H1 (cell line): ENCODE results near the gene MYOM1. TPM values are rescaled to one million over a fixed set of nuclear protein-coding genes. Genes with fewer than 3 reads are reported as not detected.

Experiments used
- CTCF ChIA-PET: fragments of 300-600 bp; sonication (Branson Sonifier 250); formaldehyde crosslinking; loops from one replicate; lab custom pipeline; 2021; ENCODE audit not compliant: partially characterized antibody; lab: Charles Lee
- POLR2A ChIA-PET: fragments of 300-600 bp; sonication (Branson Sonifier 250); formaldehyde crosslinking; loops from one replicate; lab custom pipeline; 2021; ENCODE audit warnings: inconsistent platforms; ENCODE audit not compliant: partially characterized antibody; lab: Charles Lee
- DNase-seq, 2 experiments: peaks; one replicate each; pipeline versions ENCODE4 v3.0.0 to v3.0.0-alpha.2; 2010 to 2022; ENCODE audit warnings: low spot score in 2 of 2, low read depth in 1 of 2, mixed read lengths in 1 of 2
- FAIRE-seq: peaks from 2 replicates; lab custom pipeline; 2011; peaks lifted over from hg19 to GRCh38; lab: Jason Lieb, UNC
- H2AFZ ChIP-seq: 2 replicates; pipeline ENCODE4 v1.8.1; 2012; ENCODE audit warnings: low read length, inconsistent platforms
- H2AK5ac ChIP-seq: 2 replicates; pipeline ENCODE4 v1.6.1; 2013; ENCODE audit warnings: low read depth, low read length
- H2BK120ac ChIP-seq: replicated peaks from 2 replicates; pipeline ENCODE3; 2013; ENCODE audit warnings: low read depth, low read length, inconsistent platforms
- H2BK12ac ChIP-seq: 2 replicates; pipeline ENCODE4 v1.6.1; 2013; ENCODE audit warnings: low read depth, low read length
- H2BK15ac ChIP-seq: 2 replicates; pipeline ENCODE4 v1.6.1; 2013; ENCODE audit warnings: low read length
- H2BK20ac ChIP-seq: 2 replicates; pipeline ENCODE4 v1.6.1; 2013; ENCODE audit warnings: low read length
- H2BK5ac ChIP-seq: 2 replicates; pipeline ENCODE4 v1.6.1; 2013; ENCODE audit warnings: low read depth, low read length
- H3K14ac ChIP-seq: 2 replicates; pipeline ENCODE4 v1.6.1; 2013; ENCODE audit warnings: inconsistent platforms; ENCODE audit not compliant: insufficient read length
- H3K18ac ChIP-seq: 2 replicates; pipeline ENCODE4 v1.6.1; 2013; ENCODE audit warnings: low read length; ENCODE audit errors: extremely low read depth
- H3K23ac ChIP-seq: 2 replicates; pipeline ENCODE4 v1.6.1; 2013; ENCODE audit warnings: inconsistent platforms; ENCODE audit not compliant: insufficient read length
- H3K23me2 ChIP-seq: 2 replicates; pipeline ENCODE4 v1.6.1; 2013; ENCODE audit warnings: low read depth, low read length
- H3K27ac ChIP-seq: 2 replicates; pipeline ENCODE4 v1.6.1; 2011; ENCODE audit warnings: low read depth, low read length, inconsistent platforms
- H3K27me3 ChIP-seq, 4 experiments: replicated peaks in 1 of 4; 1 replicate in 1 of 4; 2 replicates in 3 of 4; pipeline versions ENCODE4 v1.6.1 to v1.8.1; 2011 to 2013; ENCODE audit warnings: low read length in 3 of 4, mild to moderate bottlenecking in 3 of 4, inconsistent platforms in 2 of 4, mixed read lengths in 2 of 4, moderate library complexity in 1 of 4; ENCODE audit not compliant: control insufficient read depth in 3 of 4, insufficient read depth in 3 of 4; ENCODE audit errors: extremely low read depth in 1 of 4
- H3K36me3 ChIP-seq, 4 experiments: 2 replicates each; pipeline versions ENCODE4 v1.6.1 to v1.8.1; 2011 to 2013; ENCODE audit warnings: mild to moderate bottlenecking in 4 of 4, low read length in 3 of 4, moderate library complexity in 2 of 4, control low read depth in 1 of 4, inconsistent platforms in 1 of 4; ENCODE audit not compliant: insufficient read depth in 4 of 4, control insufficient read depth in 2 of 4
- H3K4ac ChIP-seq: replicated peaks from 2 replicates; pipeline ENCODE3; 2013; ENCODE audit warnings: low read length, low read depth, mixed read lengths, inconsistent platforms; ENCODE audit not compliant: insufficient read length
- H3K4me1 ChIP-seq, 4 experiments: replicated peaks in 1 of 4; 1 replicate in 1 of 4; 2 replicates in 3 of 4; pipeline versions ENCODE4 v1.6.1 to v1.8.1; 2011 to 2013; ENCODE audit warnings: low read length in 3 of 4, inconsistent platforms in 2 of 4, mixed read lengths in 1 of 4; ENCODE audit not compliant: insufficient read depth in 4 of 4, control insufficient read depth in 3 of 4
- H3K4me2 ChIP-seq, 2 experiments: 2 replicates each; pipeline versions ENCODE4 v1.6.1 to v1.8.1; 2011 to 2013; ENCODE audit warnings: low read depth in 2 of 2, low read length in 2 of 2, control low read depth in 1 of 2, inconsistent platforms in 1 of 2, mild to moderate bottlenecking in 1 of 2; ENCODE audit not compliant: insufficient read depth in 1 of 2
- H3K4me3 ChIP-seq, 4 experiments: fragments of 200-600, 300-600 bp in 1 of 4; sonication (generic), shearing (Covaris generic), sonication (Bioruptor Twin) in 1 of 4; 2 replicates each; pipeline versions ENCODE4 v1.5.1 to v1.8.1; 2011 to 2016; ENCODE audit warnings: low read length in 4 of 4, low read depth in 3 of 4, control low read depth in 2 of 4, inconsistent platforms in 2 of 4, mild to moderate bottlenecking in 2 of 4, mixed read lengths in 1 of 4, moderate library complexity in 1 of 4; ENCODE audit not compliant: insufficient read depth in 2 of 4; ENCODE audit errors: extremely low read depth in 1 of 4
- H3K56ac ChIP-seq: replicated peaks from 2 replicates; pipeline ENCODE3; 2013; ENCODE audit warnings: low read depth, mild to moderate bottlenecking, mixed read lengths, low read length, inconsistent platforms; ENCODE audit not compliant: insufficient read length
- H3K79me1 ChIP-seq: 2 replicates; pipeline ENCODE4 v1.6.1; 2013; ENCODE audit warnings: low read depth, low read length, control low read depth
- H3K79me2 ChIP-seq, 2 experiments: 2 replicates each; pipeline versions ENCODE4 v1.6.1 to v1.8.1; 2012 to 2013; ENCODE audit warnings: low read length in 2 of 2, mild to moderate bottlenecking in 2 of 2, inconsistent platforms in 1 of 2; ENCODE audit not compliant: insufficient read depth in 2 of 2, control insufficient read depth in 1 of 2
- H3K9ac ChIP-seq, 4 experiments: replicated peaks in 1 of 4; 1 replicate in 1 of 4; 2 replicates in 3 of 4; pipeline versions ENCODE4 v1.6.1 to v1.8.1; 2011 to 2013; ENCODE audit warnings: low read depth in 3 of 4, low read length in 3 of 4, control low read depth in 2 of 4, mild to moderate bottlenecking in 2 of 4, moderate library complexity in 2 of 4, inconsistent platforms in 1 of 4; ENCODE audit errors: extremely low read depth in 1 of 4
- H3K9me3 ChIP-seq, 2 experiments: 2 replicates each; pipeline versions ENCODE4 v1.6.1 to v1.8.1; 2012 to 2013; ENCODE audit warnings: mild to moderate bottlenecking in 2 of 2, moderate library complexity in 2 of 2, control low read depth in 1 of 2, inconsistent platforms in 1 of 2, low read depth in 1 of 2, low read length in 1 of 2, mixed read lengths in 1 of 2; ENCODE audit not compliant: insufficient read depth in 2 of 2
- H4K20me1 ChIP-seq, 2 experiments: replicated peaks in 1 of 2; 2 replicates each; pipeline versions ENCODE3 to v1.8.1; 2011 to 2013; ENCODE audit warnings: inconsistent platforms in 2 of 2, low read length in 2 of 2, mild to moderate bottlenecking in 1 of 2; ENCODE audit not compliant: insufficient read depth in 2 of 2, control insufficient read depth in 1 of 2
- H4K5ac ChIP-seq: 2 replicates; pipeline ENCODE4 v1.6.1; 2013; ENCODE audit warnings: low read length, low read depth, mixed read lengths, inconsistent platforms; ENCODE audit not compliant: insufficient read length
- H4K8ac ChIP-seq: 2 replicates; pipeline ENCODE4 v1.8.0; 2013; ENCODE audit warnings: mild to moderate bottlenecking, moderate library complexity, low read length, inconsistent platforms; ENCODE audit not compliant: insufficient read depth; ENCODE audit errors: extremely low read depth
- H4K91ac ChIP-seq: replicated peaks from 2 replicates; pipeline ENCODE3; 2013; ENCODE audit warnings: low read length, mixed read lengths, inconsistent platforms; ENCODE audit not compliant: insufficient read length
- SP1 ChIP-seq: IDR thresholded peaks from 2 replicates; pipeline ENCODE4 v1.6.1; 2011; ENCODE audit warnings: low read depth, low read length
- WGBS, 2 experiments: shearing (Covaris generic) in 1 of 2; methylation state at CpG; one replicate each; pipeline versions ENCODE4 v1.1.6 to v1.1.7; 2013 to 2015; ENCODE audit warnings: low lambda C conversion rate in 2 of 2, mixed read lengths in 2 of 2, inconsistent platforms in 1 of 2, low coverage in 1 of 2, missing lambda C conversion rate in 1 of 2; ENCODE audit not compliant: insufficient replicate concordance in 2 of 2, insufficient coverage in 1 of 2, insufficient read length in 1 of 2; ENCODE audit errors: extremely low coverage in 1 of 2, missing lambda C conversion rate in 1 of 2; 5-methylcytosine and 5-hydroxymethylcytosine counted together
- polyA plus RNA-seq, 7 experiments: library from polyadenylated mRNA; depleted of rRNA in 3 of 7; stranded (reverse) in 5 of 7; unstranded in 2 of 7; fragments of >200 nt in 5 of 7; fragments of 200-250 nt in 2 of 7; gene quantifications; 1 replicate in 5 of 7; 2 replicates in 1 of 7; 4 replicates in 1 of 7; pipeline versions ENCODE4 v1.2.1 to v1.2.3, GENCODE V29; 2011 to 2013; ENCODE audit warnings: missing spikeins in 2 of 7, mixed read lengths in 2 of 7
- total RNA-seq: library from RNA; stranded (reverse); fragmentation: NEBNext Ultra II Directional; extraction: Animal tissue kit (Norgen Biotek cat#: 25700); gene quantifications from 2 replicates; pipeline ENCODE4 v1.2.1, GENCODE V29; 2021

Gene MYOM1
- total and polyA plus RNA-seq, 2 of the 8 experiments (the other 6 are each of a cell fraction or from before 2014, with no cell fraction given), result 0.06 to 0.32 TPM

- no peak overlapping the region; the same call in 1 of the 2 replicates for H3K18ac ChIP-seq
- H2BK15ac ChIP-seq, result no peak overlapping the region
- no peaks in the 10 kb centered on the region for H3K27me3 ChIP-seq
- no peaks in the 10 kb centered on the region for H3K36me3 ChIP-seq
- no peak overlapping the region for H2AK5ac ChIP-seq
- no peaks in the 10 kb centered on the region for H3K9me3 ChIP-seq
- no peak for TF ChIP-seq SP1
- no peak overlapping the region for H3K14ac ChIP-seq
- H3K4ac ChIP-seq, result no peak overlapping the region
- H3K79me2 ChIP-seq, result no peaks in the 10 kb centered on the region
- H3K56ac ChIP-seq, result no peak overlapping the region
- peaks cover 0 to 5% (median 2%) of the 10 kb centered on the region in 4 experiments; a peak in 3 of 7 replicates for H3K4me1 ChIP-seq
- no peak overlapping the region for H3K23ac ChIP-seq
- no peak overlapping the region for H2BK120ac ChIP-seq
- H3K4me2 ChIP-seq, result no peak overlapping the region
- POLR2A ChIA-PET, result no interaction called here
- H2BK20ac ChIP-seq, result no peak overlapping the region
- no peaks in the 10 kb centered on the region for H3K79me1 ChIP-seq
- no peak overlapping the region; the same call in 1 of the 2 replicates for H4K8ac ChIP-seq
- no peak overlapping the region for H4K5ac ChIP-seq
- no peak for DNase-seq
- no peaks in the 10 kb centered on the region for H3K23me2 ChIP-seq
- CTCF ChIA-PET, result interaction anchor here (3.0 to 3.8 kb wide), 2 partner anchors 11 to 56 kb away, joined by 11 to 14 read pairs; no protein-coding TSS in a partner anchor
- H2AFZ ChIP-seq, result 0 out of 2 replicates have a peak overlapping the region, but pooled peaks have one; percentile 47
- H2BK12ac ChIP-seq, result no peak overlapping the region; the same call in 1 of the 2 replicates
- no peak overlapping the region for H3K9ac ChIP-seq
- no peaks in the 10 kb centered on the region for H4K20me1 ChIP-seq
- no peak overlapping the region for H3K27ac ChIP-seq
- FAIRE-seq, result no peak
- H2BK5ac ChIP-seq, result no peak overlapping the region
- 72% methylated on average over 10 of the region's 10 CpGs; no CpG with 5 or more reads in 1 of the 2 experiments for WGBS, 2 experiments
- no peak overlapping the region for H3K4me3 ChIP-seq
- no peak overlapping the region for H4K91ac ChIP-seq
Observed at GRCh38 chr18:3118195-3119010, 101.4 kb downstream of the MYOM1 start.
